GM19463 (cell line): ENCODE results near the gene ATN1.

Experiments
- ATAC-seq: cut with Tn5 transposase; IDR thresholded peaks from one replicate; pipeline ENCODE4 v1.9.1; 2021; ENCODE audit warnings: mild to moderate bottlenecking, moderate library complexity; ENCODE audit not compliant: unreplicated experiment

The ATN1 gene

DNA sequence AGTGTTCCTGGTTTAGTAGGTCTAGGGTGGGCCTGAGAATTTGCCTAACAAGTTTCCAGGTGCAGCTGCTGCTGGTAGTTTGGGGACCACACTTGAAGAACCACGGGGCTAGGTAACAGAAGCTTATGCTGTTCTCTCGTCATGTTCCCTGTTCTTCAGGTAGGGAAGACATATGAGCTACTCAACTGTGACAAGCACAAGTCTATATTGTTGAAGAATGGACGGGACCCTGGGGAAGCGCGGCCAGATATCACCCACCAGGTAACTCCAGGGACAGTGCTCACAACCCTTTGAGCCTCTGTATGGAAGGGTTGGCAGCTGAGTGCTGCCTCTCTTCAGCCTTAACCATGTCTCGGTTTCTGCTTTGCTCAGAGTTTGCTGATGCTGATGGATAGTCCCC, 46.4 kb downstream of the ATN1 start:
- ATAC-seq = no peak

DNA sequence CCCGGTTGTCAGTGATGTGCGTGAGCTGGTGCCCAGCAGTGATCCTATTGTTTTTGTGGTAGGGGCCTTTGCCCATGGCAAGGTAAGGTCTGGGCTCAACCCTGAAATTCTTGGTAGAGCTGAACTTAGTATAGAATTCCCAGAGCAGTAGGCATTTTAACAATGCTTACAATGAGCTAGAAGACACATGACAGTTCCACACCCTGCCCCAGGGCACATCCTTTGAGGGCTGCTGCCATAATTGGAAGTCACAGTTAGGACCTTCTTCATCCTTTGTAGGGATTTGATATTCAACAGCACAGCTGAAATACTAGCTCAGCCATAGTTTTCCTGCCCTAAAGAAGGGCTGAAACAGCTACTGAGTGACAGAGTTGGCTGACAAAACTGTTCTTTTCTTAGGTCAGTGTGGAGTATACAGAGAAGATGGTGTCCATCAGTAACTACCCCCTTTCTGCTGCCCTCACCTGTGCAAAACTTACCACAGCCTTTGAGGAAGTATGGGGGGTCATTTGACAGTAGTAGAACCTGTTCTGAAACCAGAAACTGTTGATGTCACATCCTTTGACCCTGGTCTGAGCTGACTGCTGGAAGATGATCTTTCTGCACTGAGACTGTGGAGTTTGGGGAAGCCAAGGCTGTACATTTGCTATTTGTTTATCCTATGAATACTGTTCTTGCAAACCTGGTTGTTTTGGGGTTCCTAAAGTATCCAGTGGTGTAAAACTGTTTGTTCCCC, 47.7 kb downstream of the ATN1 start:
- no peak for ATAC-seq

DNA sequence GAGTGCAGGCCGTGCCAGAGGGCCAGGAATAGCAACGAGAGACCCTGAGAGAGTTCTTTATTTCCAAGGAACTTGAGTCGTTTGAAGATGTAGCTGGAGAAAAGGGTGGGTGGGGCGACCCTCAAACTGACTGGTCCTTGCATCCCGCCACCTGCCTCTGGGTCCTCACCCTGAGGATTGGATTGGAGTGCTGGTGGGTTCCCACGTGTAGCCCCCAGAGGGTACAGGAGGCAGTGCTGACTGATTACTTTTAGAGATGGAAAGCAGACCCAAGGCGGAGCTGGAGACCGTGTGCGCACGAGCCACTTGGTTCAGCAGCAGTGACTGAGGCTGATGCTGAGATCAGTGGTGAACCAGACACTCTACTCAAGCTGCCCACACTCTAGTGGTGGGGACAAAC, 49.9 kb downstream of the ATN1 start:
- ATAC-seq = no peak

DNA sequence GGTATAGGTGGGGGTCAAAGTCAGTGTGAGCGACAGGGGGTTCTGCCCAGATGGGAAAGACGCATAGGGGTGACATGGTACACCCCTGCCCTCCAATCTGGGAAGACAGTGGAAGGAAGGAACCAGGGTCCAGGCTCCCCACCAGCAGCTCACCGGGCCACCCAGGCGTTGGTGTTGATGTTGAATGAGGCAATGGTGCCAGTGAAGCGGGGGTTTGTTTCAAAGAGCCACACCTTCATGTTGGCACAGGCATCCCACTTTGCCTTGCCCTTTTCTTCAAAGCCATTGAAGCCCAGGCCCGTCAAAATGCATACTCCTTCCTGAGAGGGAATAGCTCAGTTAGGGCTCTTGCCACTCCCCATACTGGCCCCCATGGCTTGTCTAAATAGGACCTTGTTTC, 50.4 kb downstream of the ATN1 start:
- ATAC-seq = no peak

DNA sequence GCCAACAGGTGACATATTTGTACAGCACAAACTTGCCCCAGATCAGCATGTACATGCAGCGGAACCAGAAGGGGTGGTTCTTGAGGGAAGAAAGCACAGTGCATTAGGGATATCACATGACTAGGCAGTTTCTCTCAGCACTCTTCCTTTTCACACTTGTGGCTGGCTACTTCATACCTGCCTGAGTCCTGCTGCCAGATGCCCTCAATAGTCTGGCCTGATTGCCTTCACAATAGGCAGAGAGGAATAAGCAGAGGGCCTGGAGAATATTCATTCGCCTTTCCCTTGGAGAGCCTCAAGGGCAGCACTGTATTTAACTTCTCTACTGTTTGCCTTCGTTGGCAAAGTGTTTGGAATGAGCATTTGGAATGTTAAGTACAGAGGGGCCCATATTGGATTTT, 50.9 kb downstream of the ATN1 start:
- no peak for ATAC-seq

DNA sequence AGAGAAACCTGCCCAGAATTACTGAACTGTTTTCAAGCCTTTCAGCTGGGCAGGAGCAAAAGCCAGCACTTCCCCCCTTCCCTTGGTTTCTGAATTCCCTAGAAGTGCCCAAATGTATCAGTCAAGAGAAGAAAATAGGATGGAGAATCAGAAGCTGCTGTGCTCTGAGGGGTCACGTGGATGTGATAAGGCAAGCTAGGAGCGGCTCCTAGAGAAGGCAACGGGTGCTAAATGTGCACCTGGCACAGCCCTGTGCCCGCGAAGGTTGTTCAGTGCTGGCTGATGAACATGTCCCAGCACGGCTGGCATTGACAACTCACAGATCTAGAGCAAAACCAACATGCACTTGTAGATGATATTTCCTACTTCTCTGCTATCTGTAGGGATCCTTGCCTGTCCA, 51.3 kb downstream of the ATN1 start:
- ATAC-seq = no peak

DNA sequence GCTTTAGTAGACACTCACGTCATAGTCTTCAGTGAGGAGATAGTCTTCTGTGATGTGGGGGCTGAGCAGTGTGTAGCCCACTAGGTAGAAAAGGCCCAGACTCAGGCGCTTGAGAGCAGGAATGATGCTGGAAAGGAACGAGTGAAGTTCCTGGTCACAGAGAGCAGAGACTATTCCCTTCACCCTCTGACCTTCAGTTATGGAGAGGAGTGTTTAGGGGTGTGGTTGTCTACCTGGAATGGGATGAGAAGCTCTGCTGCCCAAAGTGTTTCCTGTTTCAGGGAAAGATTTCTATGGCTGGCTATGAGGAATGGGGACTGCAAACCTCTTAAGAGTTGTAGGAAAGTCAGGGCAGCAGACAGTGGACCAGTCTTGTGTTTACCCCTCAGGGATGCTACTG, 51.7 kb downstream of the ATN1 start:
- ATAC-seq = no peak

DNA sequence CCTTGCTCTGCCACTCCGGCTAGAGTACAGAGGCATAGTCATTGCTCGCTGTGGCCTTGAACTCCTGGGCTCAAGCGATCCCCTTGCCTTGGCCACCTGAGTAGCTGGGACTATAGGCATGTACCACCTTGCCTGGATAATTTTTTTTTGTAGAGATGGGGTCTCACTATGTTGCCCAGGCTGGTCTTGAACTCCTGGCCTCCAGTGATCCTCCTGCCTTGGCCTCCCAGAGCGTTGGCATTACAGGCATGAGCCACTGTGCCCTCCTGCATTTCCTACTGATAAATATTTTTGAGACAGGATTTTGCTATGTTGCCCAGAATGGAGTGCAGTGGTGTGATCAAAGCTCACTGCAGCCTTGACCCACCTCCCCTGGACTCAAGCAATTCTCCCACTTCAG, 52.3 kb downstream of the ATN1 start:
- no peak for ATAC-seq

DNA sequence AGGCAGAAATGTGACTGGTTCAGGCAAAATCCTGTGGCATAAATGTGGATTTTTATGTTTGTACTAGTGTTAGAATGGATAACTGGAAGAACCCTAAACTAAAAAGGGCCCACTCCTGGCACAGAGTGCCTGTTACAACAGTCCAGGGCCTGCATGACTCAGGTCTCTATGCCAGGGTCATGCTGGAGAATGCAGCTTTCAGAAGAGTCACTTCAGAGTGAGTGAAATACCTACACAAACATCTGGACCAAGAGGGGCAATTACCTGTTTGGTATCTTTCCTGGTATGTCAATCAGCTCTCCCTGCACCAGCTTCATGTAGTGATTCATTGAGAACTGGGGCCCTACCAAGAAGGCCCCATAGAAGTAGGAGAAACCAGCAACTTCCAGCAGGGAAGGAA, 53.0 kb downstream of the ATN1 start:
- no peak for ATAC-seq

DNA sequence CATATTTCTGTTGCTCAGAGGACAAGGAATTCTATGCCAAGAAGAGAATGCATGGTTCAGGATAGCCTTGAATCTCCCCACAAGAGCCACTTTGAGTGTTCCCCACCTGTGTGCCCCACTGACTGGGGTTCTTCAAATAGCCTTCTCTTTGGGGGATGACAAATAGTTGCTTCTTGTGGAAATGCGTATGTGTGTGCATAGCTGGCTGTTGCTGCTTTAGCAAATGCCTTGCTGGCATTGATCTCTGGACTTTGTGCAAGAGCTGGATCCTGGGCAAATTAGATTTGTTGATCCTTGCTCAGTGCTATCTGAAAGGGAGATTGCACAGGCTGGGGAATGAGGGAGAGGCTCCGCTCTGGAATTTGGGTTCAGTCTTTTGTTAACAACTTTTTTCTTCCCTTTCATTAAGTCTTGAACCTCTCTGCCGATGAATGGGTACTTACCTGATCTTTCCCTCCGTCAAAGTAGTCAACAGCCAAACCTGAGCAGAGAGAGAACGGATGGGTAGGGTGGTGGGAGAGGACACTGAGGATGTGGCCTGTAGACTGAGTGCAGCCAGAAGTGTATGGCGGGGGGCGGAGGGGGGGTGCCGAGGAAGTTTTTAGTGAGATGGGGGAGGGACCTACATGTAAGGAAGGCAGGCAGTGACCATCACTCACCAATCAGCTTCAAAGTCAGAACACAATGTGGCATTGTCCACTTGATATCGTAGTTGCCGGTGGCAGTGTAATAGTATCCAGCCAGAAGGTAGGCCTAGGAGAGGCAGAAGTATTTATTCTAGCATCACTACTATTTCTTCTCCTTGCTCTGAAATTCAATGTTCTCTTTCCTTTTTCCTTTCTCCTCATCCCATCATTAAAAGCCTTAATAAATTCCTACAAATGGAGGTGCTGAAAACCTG, 53.6 kb downstream of the ATN1 start:
- no peak for ATAC-seq

DNA sequence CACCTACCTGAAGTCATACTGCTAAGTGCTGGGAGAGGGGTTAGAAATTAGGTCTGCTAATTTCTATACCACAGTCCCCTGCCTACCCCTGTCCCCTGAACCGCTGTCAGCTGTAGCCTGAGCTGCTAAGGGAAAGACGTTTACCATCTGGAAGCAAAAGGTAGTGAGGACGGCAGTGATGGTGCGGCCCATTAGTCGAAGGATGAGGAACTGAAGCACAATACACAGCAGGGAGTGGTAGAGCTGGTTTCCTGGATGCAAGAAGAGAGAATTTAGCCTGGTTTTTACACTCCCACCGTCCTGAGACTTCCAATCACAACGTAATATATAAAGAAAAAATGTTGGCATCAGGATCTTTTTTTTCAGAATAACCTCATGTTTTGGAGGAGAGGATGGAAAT, 54.8 kb downstream of the ATN1 start:
- no peak for ATAC-seq

DNA sequence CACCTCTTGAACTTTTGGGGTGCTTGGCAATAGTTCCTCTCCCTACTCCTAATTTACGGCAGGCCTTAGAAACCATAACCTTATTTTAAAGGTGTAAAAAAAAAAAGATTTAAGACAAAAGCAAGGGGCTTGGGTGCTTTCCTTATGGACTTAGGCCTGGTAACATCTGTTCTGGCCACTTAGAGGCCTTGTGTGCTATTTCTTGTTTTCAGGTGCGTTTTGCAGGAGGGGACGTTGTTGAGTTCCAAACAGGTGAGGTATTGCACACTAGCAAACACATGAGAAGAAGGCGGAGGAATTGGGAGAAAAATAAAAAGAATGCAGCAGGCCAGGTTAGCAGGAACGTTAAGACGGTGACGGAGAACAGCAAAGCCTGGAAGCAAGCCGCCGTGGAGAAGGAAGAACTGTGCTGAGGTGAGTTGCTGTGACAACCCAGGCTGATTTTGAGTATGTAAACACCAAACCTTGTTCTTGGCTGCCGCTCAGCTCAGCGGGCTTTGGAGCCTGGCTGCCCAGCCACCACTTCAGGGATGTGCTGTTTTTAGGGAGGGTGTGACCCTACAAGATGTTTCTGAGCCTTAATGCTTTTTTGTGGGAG, 60.3 kb downstream of the ATN1 start:
- no peak for ATAC-seq
